NCI-H774 (cell line): ENCODE measurements around the gene NRM.
"Not testable (repeated sequence)": the region's sequence is repeated elsewhere in the genome, so short reads cannot be mapped to it uniquely, and the experiment has no call there.

ENCODE experiments used
- DNase-seq: peaks from one replicate; lab custom pipeline; 2025; lab: John Stamatoyannopoulos, UW

Gene NRM, protein sequence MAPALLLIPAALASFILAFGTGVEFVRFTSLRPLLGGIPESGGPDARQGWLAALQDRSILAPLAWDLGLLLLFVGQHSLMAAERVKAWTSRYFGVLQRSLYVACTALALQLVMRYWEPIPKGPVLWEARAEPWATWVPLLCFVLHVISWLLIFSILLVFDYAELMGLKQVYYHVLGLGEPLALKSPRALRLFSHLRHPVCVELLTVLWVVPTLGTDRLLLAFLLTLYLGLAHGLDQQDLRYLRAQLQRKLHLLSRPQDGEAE

DNA sequence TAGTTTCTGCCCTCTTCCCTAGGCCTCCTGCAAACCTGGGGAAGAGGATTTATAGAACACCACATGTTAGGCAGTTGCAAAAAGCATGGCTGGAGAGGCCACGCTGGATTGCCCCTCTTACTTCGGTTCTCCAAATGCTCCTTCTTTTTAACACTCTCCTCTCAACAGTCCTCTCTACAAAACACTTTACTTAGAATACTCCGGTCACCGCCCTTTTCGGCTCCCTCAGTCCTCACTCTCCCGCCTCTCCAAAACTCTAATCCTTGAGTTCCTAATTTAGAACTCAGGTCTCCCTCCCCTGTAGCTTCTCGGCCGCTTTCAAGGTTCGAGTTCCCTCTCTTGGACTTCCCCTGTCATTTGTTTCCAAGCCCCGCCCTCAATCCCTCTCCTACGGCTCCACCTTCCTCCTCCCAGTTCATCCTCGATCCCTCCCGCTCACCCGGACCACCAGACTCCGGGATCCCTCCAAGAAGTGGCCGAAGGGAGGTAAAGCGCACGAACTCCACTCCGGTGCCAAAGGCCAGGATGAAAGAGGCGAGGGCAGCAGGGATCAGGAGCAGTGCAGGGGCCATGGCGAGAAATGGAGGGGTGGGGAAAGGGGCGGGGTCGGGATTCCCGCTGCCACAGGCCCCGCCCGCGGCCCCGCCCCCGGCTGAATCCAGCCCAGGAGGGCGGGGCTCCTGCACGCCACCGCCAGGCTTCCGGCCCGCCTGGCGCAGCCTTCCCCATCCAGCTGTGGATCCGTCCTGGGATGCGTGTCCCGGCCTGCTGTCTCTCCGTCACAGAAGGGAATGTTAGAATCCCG lies at the start of gene NRM:
Gene NRM, minus strand, starts transcription at position 582 of the 805 bp plus-strand sequence. Its CDS starts 10 bp downstream, at position 572.
- peak; percentile 76 for DNase-seq

DNA sequence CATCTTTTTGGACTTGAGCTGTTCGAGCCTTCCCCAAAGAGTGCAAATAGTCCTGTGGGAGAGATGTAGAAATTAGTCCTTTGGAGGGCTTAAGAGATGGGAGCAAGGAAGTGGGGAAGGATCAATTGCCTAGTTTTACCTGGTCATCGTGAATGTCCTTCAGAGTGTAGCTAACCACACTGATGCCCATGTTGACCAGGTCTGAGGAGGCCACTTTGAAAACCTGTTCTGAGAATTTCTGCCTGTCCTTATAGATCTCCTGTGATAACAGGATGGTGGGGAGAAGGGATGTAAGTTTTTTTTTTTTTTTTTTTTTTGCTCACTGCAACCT lies 49.7 kb upstream of the NRM start:
- DNase-seq, result no peak

DNA sequence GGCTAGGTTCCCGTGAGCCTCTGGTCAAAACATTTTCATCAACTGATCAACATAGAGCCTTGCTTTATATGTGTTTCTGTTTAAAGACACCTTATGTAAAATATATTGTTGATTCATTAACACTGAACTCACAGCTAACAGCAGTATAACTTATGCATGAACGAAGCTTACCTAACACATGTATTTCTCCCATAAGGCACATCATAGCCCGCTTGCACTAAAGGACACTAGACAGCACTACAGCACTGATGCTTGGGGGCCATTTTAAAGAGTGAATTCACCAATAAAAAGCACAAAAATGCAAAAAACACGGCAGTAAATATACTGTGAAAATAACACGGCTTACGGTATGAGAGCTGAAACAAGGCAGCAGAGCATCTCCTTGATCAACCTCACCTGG lies 47.7 kb upstream of the NRM start:
- no peak for DNase-seq

DNA sequence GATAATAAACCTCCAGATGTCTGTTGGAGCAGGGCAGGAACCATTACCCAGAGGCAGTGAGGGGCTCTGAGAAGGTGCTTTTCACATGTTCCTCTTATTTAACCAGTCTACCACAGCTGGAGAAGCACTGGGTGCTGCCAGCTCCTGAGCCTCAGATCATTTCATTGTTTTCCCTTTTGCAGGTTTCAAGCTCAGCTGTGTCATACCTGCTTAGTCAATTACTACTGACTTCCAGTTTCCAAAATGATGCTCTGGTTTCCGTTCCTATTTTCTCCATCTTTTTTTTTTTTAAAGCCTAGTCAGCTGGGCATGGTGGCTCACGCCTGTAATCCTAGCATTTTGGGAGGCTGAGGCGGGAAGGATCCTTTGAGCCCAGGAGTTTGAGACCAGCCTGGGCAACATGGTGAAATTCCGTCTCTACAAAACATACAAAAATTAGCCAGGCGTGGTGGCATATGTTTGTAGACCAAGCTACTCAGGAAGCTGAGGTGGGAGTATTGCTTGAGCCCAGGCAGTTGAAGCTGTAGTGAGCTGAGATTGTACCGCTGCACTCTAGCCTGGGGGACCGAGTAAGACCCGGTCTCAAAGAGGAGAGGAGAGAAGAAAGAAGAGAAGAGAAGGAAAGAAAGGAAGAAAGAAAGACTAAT lies 45.0 kb upstream of the NRM start:
- DNase-seq, result no peak

- DNase-seq, result no peak
These were observed 41.6 kb upstream of the NRM start for GRCh38 chr6:30732237-30732943.

DNA sequence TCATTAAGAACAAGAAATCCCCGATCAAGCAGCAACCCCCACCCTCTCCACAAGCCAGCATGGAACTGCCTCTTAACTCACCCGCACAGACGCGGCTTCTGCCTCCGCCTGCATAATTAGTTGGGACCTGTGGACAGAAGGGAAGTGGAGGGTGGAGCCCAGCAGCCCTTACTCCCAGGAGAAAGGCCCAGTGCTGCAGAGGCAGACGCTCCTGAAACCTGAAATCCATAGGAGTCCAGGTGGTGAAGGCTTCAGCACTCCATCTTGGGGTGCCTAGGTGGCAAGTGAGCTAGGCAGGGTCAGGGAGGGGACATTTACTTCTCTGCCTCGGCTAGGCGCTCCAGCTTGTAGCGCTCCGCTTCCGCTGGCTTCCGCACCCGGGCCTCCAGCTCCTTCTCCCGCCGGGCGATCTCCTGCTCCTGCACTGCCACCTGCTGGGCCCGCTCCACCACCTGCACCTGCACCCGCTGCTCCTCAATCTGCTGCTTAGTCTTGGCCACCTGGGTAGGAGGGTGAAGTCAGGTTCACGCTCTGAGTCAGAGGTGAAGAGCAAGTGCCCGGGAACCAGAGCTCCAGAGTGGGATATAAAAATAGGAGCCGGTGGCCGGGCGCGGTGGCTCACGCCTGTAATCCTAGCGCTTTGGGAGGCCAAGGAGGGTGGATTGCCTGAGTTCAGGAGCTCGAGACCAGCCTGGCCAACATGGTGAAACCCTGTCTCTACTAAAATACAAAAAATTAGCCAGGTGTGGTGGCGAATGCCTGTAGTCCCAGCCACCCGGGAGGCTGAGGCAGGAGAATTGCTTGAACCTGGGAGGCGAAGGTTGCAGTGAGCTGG lies 40.0 kb upstream of the NRM start:
- peak; percentile 78 for DNase-seq

GRCh38 chr6:30727920-30728553 lies 37.3 kb upstream of the NRM start:
- no peak for DNase-seq

DNA sequence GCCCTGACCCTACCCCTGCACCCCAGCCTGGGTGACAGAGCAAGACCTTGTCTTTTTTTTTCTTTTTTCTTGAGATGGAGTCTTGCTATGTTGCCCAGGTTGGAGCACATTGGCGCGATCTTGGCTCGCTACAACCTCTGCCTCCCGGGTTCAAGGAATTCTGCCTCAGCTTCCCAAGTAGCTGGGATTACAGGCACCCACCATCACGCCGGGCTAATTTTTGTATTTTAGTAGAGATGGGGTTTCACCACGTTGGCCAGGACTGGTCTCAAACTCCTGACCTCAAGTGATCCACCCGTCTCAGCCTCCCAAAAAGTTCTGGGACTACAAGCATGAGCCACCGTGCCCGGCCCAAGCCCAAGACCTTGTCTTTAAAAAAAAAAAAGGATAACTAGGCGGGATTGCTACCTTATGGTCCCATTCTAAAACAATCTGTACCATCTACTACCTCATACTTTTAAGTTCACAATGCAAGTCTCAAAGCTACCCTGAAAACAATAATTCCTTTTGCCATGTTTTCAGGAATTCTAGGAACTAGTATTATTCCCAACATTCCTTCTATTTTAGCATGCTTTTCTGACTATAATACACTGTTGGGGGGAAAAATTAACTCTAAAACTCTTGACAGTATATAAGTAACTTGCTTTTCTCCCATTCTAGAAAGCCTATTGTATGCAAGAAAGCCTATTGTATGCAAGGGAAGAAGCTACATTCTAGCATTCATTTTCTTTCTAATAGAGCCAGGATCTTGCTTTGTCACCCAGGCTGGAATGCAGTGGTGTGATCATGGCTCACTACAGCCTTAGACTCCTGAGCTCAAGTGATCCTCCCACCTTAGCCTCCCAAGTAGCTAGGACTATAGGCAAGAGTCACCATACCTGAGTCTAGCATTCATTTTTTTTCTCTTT lies 36.0 kb upstream of the NRM start:
- DNase-seq, result no peak

GRCh38 chr6:30725713-30726505 lies 35.1 kb upstream of the NRM start:
- no peak for DNase-seq

GRCh38 chr6:30724906-30725667 lies 34.3 kb upstream of the NRM start:
- DNase-seq, result no peak

- DNase-seq, result not testable (repeated sequence)
These were observed 33.3 kb upstream of the NRM start for GRCh38 chr6:30723843-30724741.

- DNase-seq, result not testable (repeated sequence)
These were observed 32.5 kb upstream of the NRM start for GRCh38 chr6:30723159-30723842.

DNA sequence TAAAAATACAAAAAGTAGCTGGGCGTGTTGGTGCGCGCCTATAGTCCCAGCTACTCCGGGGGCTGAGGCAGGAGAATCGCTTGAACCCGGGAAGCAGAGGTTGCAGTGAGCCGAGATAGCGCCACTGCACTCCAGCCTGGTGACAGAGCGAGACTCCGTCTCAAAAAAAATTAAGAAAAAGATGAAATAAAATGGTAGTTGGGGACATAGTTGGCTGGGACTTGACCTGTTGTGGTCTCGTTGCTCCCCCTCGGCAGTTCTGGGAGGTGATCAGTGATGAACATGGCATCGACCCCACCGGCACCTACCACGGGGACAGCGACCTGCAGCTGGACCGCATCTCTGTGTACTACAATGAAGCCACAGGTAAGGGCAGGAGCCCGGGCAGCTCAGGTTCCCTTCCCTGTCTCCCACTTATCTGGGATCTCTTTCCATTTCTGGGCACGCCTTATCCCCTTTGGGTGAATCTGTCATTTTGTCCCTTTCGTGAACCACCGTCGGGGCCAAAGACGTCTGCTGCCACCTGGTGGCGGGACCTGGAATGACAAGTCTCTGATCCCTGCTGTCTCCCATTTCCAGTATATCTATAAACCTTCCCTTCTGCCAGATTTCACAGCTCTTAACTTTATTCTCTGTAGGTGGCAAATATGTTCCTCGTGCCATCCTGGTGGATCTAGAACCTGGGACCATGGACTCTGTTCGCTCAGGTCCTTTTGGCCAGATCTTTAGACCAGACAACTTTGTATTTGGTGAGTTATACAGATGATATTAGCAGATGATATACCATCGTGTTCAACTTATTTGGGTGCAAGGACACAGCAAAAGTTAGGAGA lies 31.7 kb upstream of the NRM start:
- peak; percentile 51 for DNase-seq

DNA sequence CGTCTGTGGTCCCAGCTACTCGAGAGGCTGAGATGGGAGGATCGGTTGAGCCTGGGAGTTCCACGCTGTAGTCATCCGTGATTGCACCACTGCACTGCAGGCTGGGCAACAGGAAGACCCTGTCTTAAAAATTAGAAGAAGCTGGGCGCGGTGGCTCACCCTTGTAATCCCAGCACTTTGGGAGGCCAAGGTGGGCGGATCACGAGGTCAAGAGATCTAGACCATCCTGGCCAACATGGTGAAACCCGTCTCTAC lies 31.2 kb upstream of the NRM start:
- DNase-seq, result not testable (repeated sequence)

- DNase-seq, result peak; percentile 85
These were observed 30.6 kb upstream of the NRM start for GRCh38 chr6:30721198-30722024.
